ENCODE measurements around the gene ADAMTS20.
"Not testable (repeated sequence)": the region's sequence is repeated elsewhere in the genome, so short reads cannot be mapped to it uniquely, and the experiment has no call there.

The ADAMTS20 gene, protein sequence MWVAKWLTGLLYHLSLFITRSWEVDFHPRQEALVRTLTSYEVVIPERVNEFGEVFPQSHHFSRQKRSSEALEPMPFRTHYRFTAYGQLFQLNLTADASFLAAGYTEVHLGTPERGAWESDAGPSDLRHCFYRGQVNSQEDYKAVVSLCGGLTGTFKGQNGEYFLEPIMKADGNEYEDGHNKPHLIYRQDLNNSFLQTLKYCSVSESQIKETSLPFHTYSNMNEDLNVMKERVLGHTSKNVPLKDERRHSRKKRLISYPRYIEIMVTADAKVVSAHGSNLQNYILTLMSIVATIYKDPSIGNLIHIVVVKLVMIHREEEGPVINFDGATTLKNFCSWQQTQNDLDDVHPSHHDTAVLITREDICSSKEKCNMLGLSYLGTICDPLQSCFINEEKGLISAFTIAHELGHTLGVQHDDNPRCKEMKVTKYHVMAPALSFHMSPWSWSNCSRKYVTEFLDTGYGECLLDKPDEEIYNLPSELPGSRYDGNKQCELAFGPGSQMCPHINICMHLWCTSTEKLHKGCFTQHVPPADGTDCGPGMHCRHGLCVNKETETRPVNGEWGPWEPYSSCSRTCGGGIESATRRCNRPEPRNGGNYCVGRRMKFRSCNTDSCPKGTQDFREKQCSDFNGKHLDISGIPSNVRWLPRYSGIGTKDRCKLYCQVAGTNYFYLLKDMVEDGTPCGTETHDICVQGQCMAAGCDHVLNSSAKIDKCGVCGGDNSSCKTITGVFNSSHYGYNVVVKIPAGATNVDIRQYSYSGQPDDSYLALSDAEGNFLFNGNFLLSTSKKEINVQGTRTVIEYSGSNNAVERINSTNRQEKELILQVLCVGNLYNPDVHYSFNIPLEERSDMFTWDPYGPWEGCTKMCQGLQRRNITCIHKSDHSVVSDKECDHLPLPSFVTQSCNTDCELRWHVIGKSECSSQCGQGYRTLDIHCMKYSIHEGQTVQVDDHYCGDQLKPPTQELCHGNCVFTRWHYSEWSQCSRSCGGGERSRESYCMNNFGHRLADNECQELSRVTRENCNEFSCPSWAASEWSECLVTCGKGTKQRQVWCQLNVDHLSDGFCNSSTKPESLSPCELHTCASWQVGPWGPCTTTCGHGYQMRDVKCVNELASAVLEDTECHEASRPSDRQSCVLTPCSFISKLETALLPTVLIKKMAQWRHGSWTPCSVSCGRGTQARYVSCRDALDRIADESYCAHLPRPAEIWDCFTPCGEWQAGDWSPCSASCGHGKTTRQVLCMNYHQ (N-terminal part only)

GRCh38 chr12:43551971-43552559, at the start of gene ADAMTS20:
TSS of gene ADAMTS20 (minus strand) at chr12:43552203. CDS start at chr12:43551921, 282 bp downstream.
- no peak for DNase-seq

- DNase-seq = no peak
Measured at GRCh38 chr12:43599708-43600107, 47.7 kb upstream of the ADAMTS20 start.

DNA sequence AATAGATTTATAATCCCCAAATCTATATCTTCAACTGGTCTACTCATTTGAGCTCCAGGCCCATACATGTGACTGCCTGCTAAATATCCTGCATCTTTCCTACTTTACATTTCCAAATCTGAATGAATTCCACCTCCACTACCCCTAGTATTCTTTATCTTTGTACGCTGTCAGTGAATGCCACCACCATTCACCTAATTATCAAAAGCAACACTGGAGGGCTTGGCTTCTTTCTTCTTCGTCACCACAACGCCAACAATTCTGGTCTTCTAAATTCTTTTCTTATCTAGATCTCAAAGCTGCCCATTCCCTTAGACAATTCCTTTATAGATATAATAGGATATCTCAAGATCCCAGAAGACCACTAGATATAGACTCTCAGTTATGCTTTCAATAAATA, 47.1 kb upstream of the ADAMTS20 start:
- no peak for DNase-seq

DNA sequence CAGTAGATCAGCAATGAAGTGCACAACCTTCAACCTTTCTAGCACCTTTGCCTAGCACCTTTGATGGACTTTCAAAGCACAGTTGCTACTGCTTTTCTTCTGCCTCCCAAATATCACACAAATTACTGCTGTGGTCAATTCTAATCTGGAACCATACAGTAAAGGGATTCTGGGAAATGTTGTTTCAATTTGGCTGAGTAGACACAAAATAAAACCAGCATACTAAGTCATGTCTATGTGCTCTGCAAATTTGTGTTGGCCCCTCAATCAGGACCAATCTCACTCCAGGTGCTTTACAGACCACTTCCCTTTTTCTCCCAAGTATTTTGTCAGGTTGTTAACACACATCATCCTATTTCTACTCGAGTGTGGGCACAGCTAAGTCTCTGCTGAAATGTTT, 38.3 kb upstream of the ADAMTS20 start:
- no peak for DNase-seq

- no peak for DNase-seq
Measured at GRCh38 chr12:43586646-43587245, 34.7 kb upstream of the ADAMTS20 start.

DNA sequence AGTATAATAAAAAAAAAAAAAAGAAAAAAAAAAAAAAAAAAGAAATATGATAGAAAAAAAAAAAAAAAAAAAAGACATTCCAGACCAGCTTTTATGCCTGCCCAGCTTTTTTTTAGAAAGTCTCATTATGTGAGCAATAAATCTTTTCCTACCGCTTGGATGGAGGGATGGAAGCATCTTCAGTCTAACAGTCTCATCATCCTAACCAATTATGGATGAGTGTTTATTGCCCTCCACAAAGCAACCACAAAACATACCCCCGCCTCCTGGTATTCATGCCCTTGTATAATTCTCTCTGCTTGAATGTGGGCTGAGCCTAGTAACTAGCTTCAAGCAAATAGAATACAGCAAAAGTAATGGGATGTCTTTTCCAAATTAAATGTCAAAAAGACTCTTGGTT, 33.7 kb upstream of the ADAMTS20 start:
- DNase-seq = no peak

DNA sequence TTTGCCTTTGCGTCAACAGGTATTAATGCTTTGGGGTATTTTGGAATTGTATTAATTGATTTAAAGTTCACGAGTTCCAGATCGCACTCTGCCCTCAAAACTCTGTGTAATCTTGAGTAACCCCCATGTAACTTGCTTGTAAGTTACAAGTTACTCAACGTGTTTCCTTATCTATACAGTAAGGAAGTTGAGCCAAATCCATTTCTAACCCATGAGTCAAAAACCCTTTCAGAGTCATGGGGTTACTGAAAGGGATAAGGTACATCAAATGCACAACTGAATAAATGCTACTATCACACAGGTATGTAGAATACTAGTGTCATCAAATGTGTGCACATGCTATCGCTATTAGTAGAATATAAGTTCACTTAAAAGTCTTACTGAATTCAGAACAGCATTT, 28.6 kb upstream of the ADAMTS20 start:
- no peak for DNase-seq

DNA sequence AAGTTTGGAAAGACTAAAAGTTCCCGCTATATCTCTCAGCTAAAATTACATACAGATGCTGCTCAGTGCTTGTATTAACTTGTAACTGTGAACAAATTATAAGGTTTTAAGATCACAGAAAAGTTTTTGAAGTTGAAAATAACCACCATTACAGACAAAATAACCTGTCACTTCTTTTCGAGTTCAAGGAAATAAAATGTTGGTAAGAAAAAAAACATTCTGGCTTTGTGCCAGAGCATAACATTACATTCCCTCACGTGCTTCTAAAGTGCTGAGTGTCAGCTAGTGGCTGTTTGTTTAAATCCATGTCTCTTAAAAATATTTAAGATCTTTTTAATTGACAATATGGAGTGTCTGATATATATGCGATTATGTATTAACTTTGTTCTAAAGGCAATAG, 27.2 kb upstream of the ADAMTS20 start:
- no peak for DNase-seq

- no peak for DNase-seq
Measured at GRCh38 chr12:43578782-43579181, 26.8 kb upstream of the ADAMTS20 start.

DNA sequence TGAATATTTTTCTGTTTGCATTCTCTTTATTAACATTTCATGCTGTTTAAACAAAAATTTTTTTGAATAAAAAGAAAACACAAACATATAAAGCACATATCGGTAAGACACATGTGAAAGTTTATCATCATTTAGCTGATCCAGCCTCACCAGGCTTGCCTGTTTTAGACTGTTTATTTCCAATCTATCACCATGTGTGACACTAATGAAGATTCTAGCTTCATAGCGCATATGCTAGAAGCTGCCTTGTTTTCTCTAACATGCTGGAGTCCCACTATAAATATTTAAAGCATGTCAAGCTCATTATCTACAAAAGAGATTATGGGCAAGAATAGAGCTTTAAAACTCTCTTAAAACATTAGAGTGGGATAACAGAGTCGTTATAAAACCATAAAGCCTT, 25.4 kb upstream of the ADAMTS20 start:
- no peak for DNase-seq

DNA sequence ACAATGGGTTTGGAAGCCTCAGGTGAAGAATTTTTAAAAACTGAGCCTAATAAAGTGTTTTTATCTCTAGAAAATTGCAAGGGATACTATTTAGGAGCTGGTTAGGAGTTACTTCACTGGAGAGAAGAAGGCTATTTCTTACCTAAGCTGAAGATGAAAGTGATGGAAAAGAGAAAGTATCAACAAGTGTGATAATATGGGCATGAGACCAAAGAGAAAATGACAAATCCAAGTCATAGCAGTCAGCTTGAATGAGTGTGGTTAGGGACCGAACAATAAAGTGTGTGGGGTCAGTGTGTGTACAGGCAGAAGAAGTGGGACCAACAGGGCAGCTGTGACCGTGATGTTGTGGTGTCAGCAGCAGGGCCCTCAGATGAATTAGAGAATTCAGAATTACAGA, 24.2 kb upstream of the ADAMTS20 start:
- DNase-seq = no peak

DNA sequence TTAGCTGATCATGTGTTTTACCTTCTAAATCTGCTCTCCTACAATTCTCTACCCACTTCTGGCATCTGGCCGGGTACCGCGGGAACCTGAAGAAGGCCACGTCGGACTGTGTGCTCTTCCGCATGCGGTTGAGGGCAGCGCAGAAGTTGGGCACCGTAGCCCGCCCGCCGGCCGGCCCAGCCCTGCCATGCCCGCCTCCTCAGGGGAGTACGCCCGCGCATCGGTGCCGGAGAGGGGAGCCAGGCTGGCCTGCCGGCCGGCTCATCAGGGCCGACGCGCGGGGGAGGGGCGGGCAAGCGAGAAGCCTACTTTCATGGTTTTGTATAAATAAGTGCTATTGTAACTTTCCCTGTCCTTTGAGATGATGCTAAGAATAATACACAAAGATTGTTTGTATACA, 19.9 kb upstream of the ADAMTS20 start:
- no peak for DNase-seq

- no peak for DNase-seq
Measured at GRCh38 chr12:43556057-43556456, 4.1 kb upstream of the ADAMTS20 start.

GRCh38 chr12:43551279-43551970, 578 bp downstream of the ADAMTS20 start:
- no peak for DNase-seq

- no peak for DNase-seq
Measured at GRCh38 chr12:43550831-43551271, 1.2 kb downstream of the ADAMTS20 start.

DNA sequence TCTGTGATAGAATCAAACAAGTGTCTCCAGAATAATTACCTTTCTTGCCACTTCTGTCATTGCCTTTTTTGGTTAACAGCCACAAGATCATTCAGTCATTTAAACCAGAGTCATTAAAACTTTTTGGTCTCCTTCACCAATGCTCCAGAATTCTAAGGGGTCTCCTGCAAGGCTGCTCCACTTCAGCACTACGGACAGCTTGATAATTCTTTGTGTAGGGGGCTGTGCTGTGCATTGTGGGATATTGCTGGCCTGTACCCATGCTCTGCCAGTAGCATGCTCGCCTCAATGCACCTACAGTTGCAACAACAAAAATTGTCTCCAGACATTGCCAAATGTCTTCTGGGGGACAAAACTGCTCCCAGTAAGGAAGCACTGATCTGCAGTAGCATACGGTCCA, 7.3 kb downstream of the ADAMTS20 start:
- no peak for DNase-seq

- no peak for DNase-seq
Measured at GRCh38 chr12:43540470-43540869, 11.5 kb downstream of the ADAMTS20 start.

DNA sequence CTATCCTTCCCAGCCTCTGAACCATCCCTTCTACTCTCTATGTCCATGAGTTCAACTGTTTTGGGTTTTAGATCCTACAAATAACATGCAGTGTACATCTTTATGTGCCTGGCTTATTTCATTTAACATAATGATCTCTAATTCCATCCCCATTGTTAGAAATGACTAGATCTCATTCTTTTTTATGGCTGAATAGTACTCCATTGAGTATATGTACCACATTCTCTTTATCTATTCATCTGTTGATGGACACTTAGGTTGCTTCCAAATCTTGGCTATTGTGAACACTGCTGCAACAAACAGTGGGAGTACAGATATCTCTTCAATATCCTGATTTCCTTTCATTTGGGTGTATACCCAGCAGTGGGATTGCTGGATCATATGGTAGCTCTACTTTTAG, 14.3 kb downstream of the ADAMTS20 start:
- DNase-seq = not testable (repeated sequence)

DNA sequence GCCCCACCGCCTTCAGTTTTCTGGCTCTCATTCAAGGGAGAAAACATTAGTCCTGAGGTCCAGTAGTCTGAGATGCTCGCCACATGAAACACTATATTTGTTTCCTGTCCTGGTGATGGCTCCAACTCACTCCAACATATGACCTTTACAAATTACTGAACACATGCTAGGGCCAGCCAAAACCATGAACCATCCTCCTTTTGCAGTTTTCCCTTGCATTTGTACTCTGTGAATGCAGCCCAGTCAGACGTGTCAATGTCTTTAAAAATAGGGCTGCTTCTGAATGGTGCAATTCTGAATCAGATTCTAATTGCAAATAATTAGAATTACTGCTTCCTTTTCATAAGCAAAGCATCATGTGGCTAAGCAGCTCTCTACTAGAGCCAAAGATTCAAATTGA, 36.0 kb downstream of the ADAMTS20 start:
- no peak for DNase-seq

DNA sequence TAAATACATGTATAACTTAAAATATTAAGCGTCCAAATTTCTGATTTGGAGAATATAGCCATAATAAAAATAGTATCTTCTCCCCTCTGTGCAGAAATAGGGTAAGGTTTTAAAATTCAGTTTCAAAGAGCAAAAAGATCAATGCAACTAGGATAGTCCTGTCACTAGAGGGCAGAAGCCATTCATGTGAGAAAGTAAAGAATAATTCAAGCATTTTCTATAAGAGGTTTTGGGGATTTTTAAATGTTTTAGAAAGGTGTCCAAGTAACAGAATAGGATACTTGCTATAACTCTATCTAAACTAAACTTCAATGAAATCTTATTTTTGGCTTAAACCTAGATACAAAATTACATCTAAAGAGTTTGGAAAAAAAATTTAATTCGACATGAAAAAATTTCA, 50.3 kb downstream of the ADAMTS20 start:
- no peak for DNase-seq

GRCh38 chr12:43493261-43493797, 58.7 kb downstream of the ADAMTS20 start:
- DNase-seq = no peak
